ENCODE data around the gene ARHGAP18.

The ARHGAP18 gene

DNA sequence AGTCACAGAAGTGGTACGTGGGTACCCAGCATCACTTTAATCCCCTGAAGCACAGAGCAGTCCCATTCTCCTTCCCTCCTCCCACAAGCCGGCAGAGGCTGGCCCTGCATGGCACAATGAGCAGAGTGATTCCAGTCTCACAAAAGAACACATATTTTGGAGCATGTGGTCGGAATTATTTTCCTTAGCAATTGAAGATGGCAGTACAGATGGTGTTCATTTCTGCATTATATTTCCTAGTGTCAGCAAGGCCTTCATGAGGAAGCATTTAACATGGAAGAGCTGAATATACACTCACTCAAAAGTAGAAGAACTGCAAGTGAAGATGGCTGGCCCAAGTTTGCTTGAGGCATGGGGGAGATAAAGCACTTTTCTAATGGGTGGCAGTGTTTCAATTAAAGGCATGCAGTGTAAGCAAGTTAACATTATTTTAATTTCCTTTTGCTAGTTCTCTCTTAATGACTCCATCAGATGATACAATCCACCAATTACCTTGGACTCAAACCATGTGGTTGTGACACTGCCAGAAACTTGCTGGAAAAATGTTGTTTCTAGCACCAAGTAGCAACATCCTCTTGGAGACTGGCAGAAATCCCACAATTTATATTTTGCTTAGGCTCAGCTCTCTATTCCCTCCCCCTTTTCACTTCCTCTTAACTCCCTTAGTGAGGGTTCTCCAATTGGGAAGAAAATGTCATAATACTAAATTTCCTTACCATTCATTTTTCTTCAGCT, 74.4 kb downstream of the ARHGAP18 start:
- no peak overlapping the region for H3K27ac ChIP-seq (ENCODE audit: insufficient read depth in 1 of 2, low read depth in 1 of 2, low read length in 2 of 2, poor library complexity in 1 of 2, severe bottlenecking in 2 of 2)
- WGBS (ENCODE audit: insufficient coverage), result 100% methylated on average over 2 of the region's 3 CpGs
- H3K27me3 ChIP-seq (replicated peaks in 2 of 5; ENCODE audit: control insufficient read depth in 4 of 5, insufficient read depth in 5 of 5, low read length in 4 of 5), result no peaks in the 10 kb centered on the region
- H3K4me3 ChIP-seq (ENCODE audit: control insufficient read depth in 1 of 7, extremely low read depth in 1 of 7, insufficient read depth in 4 of 7, low read depth in 2 of 7, low read length in 6 of 7), result no peak overlapping the region
- H3K4me1 ChIP-seq (ENCODE audit: control extremely low read depth in 1 of 4, control insufficient read depth in 4 of 4, insufficient read depth in 4 of 4, low read length in 3 of 4), result peaks cover 0 to 7% (median 1%) of the 10 kb centered on the region in 4 experiments
- H3K9me3 ChIP-seq (ENCODE audit: control extremely low read depth in 1 of 5, control insufficient read depth in 4 of 5, insufficient read depth in 2 of 5, low read depth in 1 of 5, low read length in 4 of 5), result no peaks in the 10 kb centered on the region
- POLR2A ChIA-PET, result no interaction called here
- H3K36me3 ChIP-seq (ENCODE audit: control insufficient read depth in 4 of 4, insufficient read depth in 4 of 4, low read length in 3 of 4), result peaks cover 0 to 3% (median 1%) of the 10 kb centered on the region in 4 experiments
- CTCF ChIA-PET, result interaction anchor here (1.0 kb wide), 1 partner anchor 13 kb away, joined by 3 read pairs; no protein-coding TSS in a partner anchor
- no peak for DNase-seq

DNA sequence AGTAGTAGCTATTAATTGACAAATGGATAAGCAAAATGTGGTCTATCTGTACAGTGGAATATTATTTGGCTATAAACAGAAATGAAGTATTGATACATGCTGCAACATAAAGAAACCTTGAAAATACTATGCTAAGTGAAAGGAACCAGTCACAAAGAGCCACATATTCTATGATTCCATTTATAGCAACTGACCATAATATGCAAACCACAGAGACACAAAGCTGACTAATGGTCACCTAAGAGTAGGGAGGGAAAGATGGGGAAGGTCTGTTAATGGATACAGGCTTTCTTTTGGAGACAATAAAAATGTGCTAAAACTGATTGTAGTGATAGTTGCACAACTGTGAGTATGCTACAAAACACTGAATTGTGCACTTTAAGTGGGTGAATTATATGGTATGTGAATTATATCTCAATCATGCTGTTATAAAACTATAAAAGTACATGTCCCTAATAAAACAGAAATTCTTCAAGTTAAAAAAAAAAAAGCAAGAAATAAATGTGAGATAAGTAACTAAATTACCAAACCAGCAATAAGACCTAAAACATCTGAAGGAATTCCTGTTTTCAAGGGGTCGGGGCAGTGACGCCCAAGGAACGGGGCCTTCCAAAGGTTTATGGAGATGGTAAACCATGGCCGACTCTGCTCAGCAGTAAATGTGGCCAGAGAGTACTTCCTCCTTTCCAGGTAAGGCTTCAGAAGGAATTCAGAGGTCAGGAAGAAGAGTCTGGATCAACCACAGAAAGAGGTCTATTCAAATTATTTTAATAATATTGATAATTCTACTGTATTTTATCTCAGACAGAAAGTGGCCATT, 75.4 kb downstream of the ARHGAP18 start:
- H3K27ac ChIP-seq (ENCODE audit: insufficient read depth in 1 of 2, low read depth in 1 of 2, low read length in 2 of 2, poor library complexity in 1 of 2, severe bottlenecking in 2 of 2), result no peak overlapping the region
- no peaks in the 10 kb centered on the region for H3K27me3 ChIP-seq (replicated peaks in 2 of 5; ENCODE audit: control insufficient read depth in 4 of 5, insufficient read depth in 5 of 5, low read length in 4 of 5)
- H3K9me3 ChIP-seq (ENCODE audit: control extremely low read depth in 1 of 5, control insufficient read depth in 4 of 5, insufficient read depth in 2 of 5, low read depth in 1 of 5, low read length in 4 of 5), result no peaks in the 10 kb centered on the region
- ChIA-PET CTCF (interaction anchor here (2.1 kb wide), 1 partner anchor 96 kb away, joined by 6 read pairs; no protein-coding TSS in a partner anchor), POLR2A (no interaction called here)
- WGBS (ENCODE audit: insufficient coverage), result no CpG with 5 or more reads among the region's 4 CpGs
- no peak overlapping the region for H3K4me3 ChIP-seq (ENCODE audit: control insufficient read depth in 1 of 7, extremely low read depth in 1 of 7, insufficient read depth in 4 of 7, low read depth in 2 of 7, low read length in 6 of 7)
- no peak for DNase-seq
- peaks cover 0 to 7% (median 1%) of the 10 kb centered on the region in 4 experiments for H3K4me1 ChIP-seq (ENCODE audit: control extremely low read depth in 1 of 4, control insufficient read depth in 4 of 4, insufficient read depth in 4 of 4, low read length in 3 of 4)
- peaks cover 0 to 3% (median 1%) of the 10 kb centered on the region in 4 experiments for H3K36me3 ChIP-seq (ENCODE audit: control insufficient read depth in 4 of 4, insufficient read depth in 4 of 4, low read length in 3 of 4)

DNA sequence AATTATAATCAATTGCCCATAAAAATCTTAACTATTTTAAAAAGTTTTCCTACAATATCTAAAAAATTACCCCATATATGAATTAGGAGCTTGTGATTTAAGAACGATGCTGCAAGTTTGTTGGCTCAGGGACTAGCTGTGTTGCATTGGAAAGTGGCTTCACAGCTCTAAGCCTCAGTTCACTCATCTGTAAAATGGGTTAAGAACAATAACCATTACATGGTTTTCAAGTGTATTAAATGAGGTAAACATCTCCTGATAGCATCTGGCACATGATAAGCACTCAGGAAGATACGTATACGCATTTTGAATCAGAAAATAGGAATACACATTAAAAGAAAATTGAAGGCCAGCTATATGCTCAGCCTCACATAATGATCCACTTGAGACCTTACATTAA, 76.4 kb downstream of the ARHGAP18 start:
- ChIA-PET CTCF (interaction anchor here (2.1 kb wide), 1 partner anchor 97 kb away, joined by 6 read pairs; no protein-coding TSS in a partner anchor), POLR2A (interaction anchor here (0.6 kb wide), 1 partner anchor 580 kb away, joined by 5 read pairs; no protein-coding TSS in a partner anchor)
- WGBS (ENCODE audit: insufficient coverage), result 100% methylated on average over 1 of the region's 3 CpGs

DNA sequence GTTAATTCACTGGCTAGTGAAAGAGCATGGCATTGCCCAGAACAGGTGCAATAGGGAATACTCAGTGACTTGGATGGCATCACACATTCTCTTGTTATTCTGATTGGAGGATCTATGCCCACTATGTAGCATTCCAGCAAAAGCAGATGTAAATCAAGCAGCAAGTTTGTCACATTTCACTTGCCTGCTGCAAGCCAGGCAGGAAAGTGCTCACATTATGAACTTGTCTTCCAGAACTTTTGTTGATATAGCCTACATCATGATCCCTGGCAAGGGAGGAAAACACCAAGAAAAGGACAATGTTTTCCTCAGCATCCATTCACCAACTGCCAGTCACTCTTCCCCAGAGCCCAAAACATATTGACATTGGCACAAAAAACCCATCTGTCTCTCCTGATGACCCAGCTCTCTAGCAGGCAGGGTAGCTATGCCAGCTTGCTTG, 77.8 kb downstream of the ARHGAP18 start:
- no peak for DNase-seq

More for the DNA sequence above, 76.4 kb downstream of the ARHGAP18 start:
- Histone ChIP-seq H3K36me3 (ENCODE audit: control insufficient read depth in 4 of 4, insufficient read depth in 4 of 4, low read length in 3 of 4) (peaks cover 0 to 4% (median 3%) of the 10 kb centered on the region in 4 experiments), H3K9me3 (ENCODE audit: control extremely low read depth in 1 of 5, control insufficient read depth in 4 of 5, insufficient read depth in 2 of 5, low read depth in 1 of 5, low read length in 4 of 5) (no peaks in the 10 kb centered on the region), H3K4me1 (ENCODE audit: control extremely low read depth in 1 of 4, control insufficient read depth in 4 of 4, insufficient read depth in 4 of 4, low read length in 3 of 4) (peaks cover 0 to 7% (median 0%) of the 10 kb centered on the region in 4 experiments), H3K27ac (ENCODE audit: insufficient read depth in 1 of 2, low read depth in 1 of 2, low read length in 2 of 2, poor library complexity in 1 of 2, severe bottlenecking in 2 of 2) (no peak overlapping the region), H3K4me3 (ENCODE audit: control insufficient read depth in 1 of 7, extremely low read depth in 1 of 7, insufficient read depth in 4 of 7, low read depth in 2 of 7, low read length in 6 of 7) (no peak overlapping the region), H3K27me3 (replicated peaks in 2 of 5; ENCODE audit: control insufficient read depth in 4 of 5, insufficient read depth in 5 of 5, low read length in 4 of 5) (no peaks in the 10 kb centered on the region)
- no peak for DNase-seq

DNA sequence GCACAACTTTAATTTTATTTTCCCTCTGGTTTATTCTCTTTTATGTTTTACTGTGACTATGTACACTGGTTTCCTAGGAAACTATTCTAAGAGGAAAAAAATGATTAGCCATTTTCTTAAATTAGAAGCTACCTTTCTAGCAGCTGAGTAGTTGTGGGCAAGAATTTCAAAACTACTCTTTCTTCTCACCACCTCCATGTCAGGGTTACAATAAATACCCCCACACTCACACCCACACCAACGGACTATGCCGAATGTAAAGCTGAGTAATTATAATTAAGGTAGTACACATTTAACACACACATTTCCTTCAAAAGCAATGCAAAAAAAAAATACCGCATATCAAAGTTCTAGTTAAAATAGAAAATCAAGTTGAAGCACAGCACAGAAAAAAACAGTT, 78.9 kb downstream of the ARHGAP18 start:
- no peak overlapping the region for H3K4me3 ChIP-seq (ENCODE audit: control insufficient read depth in 1 of 7, extremely low read depth in 1 of 7, insufficient read depth in 4 of 7, low read depth in 2 of 7, low read length in 6 of 7)
- no CpG with 5 or more reads among the region's 3 CpGs for WGBS (ENCODE audit: insufficient coverage)
- ChIA-PET POLR2A (no interaction called here), CTCF (interaction anchor here (1.0 to 1.2 kb wide), 2 partner anchors 15 to 22 kb away, joined by 3 read pairs; no protein-coding TSS in a partner anchor)
- no peaks in the 10 kb centered on the region for H3K9me3 ChIP-seq (ENCODE audit: control extremely low read depth in 1 of 5, control insufficient read depth in 4 of 5, insufficient read depth in 2 of 5, low read depth in 1 of 5, low read length in 4 of 5)
- H3K4me1 ChIP-seq (ENCODE audit: control extremely low read depth in 1 of 4, control insufficient read depth in 4 of 4, insufficient read depth in 4 of 4, low read length in 3 of 4), result no peaks in the 10 kb centered on the region
- H3K27me3 ChIP-seq (replicated peaks in 2 of 5; ENCODE audit: control insufficient read depth in 4 of 5, insufficient read depth in 5 of 5, low read length in 4 of 5), result no peaks in the 10 kb centered on the region
- no peak for DNase-seq
- no peak overlapping the region for H3K27ac ChIP-seq (ENCODE audit: insufficient read depth in 1 of 2, low read depth in 1 of 2, low read length in 2 of 2, poor library complexity in 1 of 2, severe bottlenecking in 2 of 2)
- H3K36me3 ChIP-seq (ENCODE audit: control insufficient read depth in 4 of 4, insufficient read depth in 4 of 4, low read length in 3 of 4), result peaks cover 0 to 4% (median 2%) of the 10 kb centered on the region in 4 experiments

More for the DNA sequence above, 77.8 kb downstream of the ARHGAP18 start:
- Histone ChIP-seq H3K9me3 (ENCODE audit: control extremely low read depth in 1 of 5, control insufficient read depth in 4 of 5, insufficient read depth in 2 of 5, low read depth in 1 of 5, low read length in 4 of 5) (no peaks in the 10 kb centered on the region), H3K36me3 (ENCODE audit: control insufficient read depth in 4 of 4, insufficient read depth in 4 of 4, low read length in 3 of 4) (peaks cover 0 to 4% (median 3%) of the 10 kb centered on the region in 4 experiments), H3K27ac (ENCODE audit: insufficient read depth in 1 of 2, low read depth in 1 of 2, low read length in 2 of 2, poor library complexity in 1 of 2, severe bottlenecking in 2 of 2) (no peak overlapping the region), H3K4me3 (ENCODE audit: control insufficient read depth in 1 of 7, extremely low read depth in 1 of 7, insufficient read depth in 4 of 7, low read depth in 2 of 7, low read length in 6 of 7) (no peak overlapping the region), H3K27me3 (replicated peaks in 2 of 5; ENCODE audit: control insufficient read depth in 4 of 5, insufficient read depth in 5 of 5, low read length in 4 of 5) (no peaks in the 10 kb centered on the region), H3K4me1 (ENCODE audit: control extremely low read depth in 1 of 4, control insufficient read depth in 4 of 4, insufficient read depth in 4 of 4, low read length in 3 of 4) (no peaks in the 10 kb centered on the region)
- ChIA-PET CTCF (interaction anchor here (2.1 kb wide), 1 partner anchor 98 kb away, joined by 6 read pairs; no protein-coding TSS in a partner anchor), POLR2A (interaction anchor here (0.6 kb wide), 1 partner anchor 111 kb away, joined by 4 read pairs; no protein-coding TSS in a partner anchor)

DNA sequence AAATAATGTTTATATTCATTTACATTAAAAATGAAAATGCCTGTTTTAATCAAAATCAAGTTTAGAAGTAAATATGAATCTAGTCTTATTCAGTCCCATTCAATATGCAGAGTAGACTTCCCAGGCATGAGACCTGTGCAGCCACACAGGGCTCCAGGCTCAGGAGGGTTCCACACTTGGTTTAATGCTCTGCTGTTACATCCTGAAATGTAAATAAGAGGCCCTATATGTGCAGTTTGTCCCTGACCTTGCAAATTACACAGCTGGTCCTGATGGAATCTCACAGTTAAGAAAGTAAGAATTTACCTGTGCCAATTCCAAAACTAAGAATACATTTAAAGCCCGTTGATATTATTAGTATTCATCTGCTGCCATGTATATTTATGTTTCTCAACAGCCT, 79.4 kb downstream of the ARHGAP18 start:
- Histone ChIP-seq H3K27me3 (replicated peaks in 2 of 5; ENCODE audit: control insufficient read depth in 4 of 5, insufficient read depth in 5 of 5, low read length in 4 of 5) (no peaks in the 10 kb centered on the region), H3K4me3 (ENCODE audit: control insufficient read depth in 1 of 7, extremely low read depth in 1 of 7, insufficient read depth in 4 of 7, low read depth in 2 of 7, low read length in 6 of 7) (no peak overlapping the region), H3K4me1 (ENCODE audit: control extremely low read depth in 1 of 4, control insufficient read depth in 4 of 4, insufficient read depth in 4 of 4, low read length in 3 of 4) (no peaks in the 10 kb centered on the region), H3K9me3 (ENCODE audit: control extremely low read depth in 1 of 5, control insufficient read depth in 4 of 5, insufficient read depth in 2 of 5, low read depth in 1 of 5, low read length in 4 of 5) (no peaks in the 10 kb centered on the region), H3K27ac (ENCODE audit: insufficient read depth in 1 of 2, low read depth in 1 of 2, low read length in 2 of 2, poor library complexity in 1 of 2, severe bottlenecking in 2 of 2) (no peak overlapping the region), H3K36me3 (ENCODE audit: control insufficient read depth in 4 of 4, insufficient read depth in 4 of 4, low read length in 3 of 4) (peaks cover 0 to 4% (median 1%) of the 10 kb centered on the region in 4 experiments)
- WGBS (ENCODE audit: insufficient coverage), result no CpG with 5 or more reads among the region's 1 CpG
- DNase-seq, result no peak
- ChIA-PET CTCF (interaction anchor here (0.9 to 1.5 kb wide), 4 partner anchors 11 to 97 kb away, joined by 3 to 4 read pairs (median 3); no protein-coding TSS in a partner anchor), POLR2A (no interaction called here)

Data from common myeloid progenitor, CD34-positive (primary cell).